HL-60 (cell line): ENCODE measurements around the gene TRAF1.

Experiments
- GABPA ChIP-seq: IDR thresholded peaks from 2 replicates; pipeline ENCODE4 v1.6.1; 2012; ENCODE audit warnings: low read depth
- POLR2AphosphoS5 ChIP-seq: IDR thresholded peaks from 2 replicates; pipeline ENCODE4 v1.6.1; 2012; ENCODE audit warnings: low read depth
- TF ChIP-seq, protein P1 (sequence below): IDR thresholded peaks from one replicate; pipeline ENCODE4 v1.5.1; 2011; ENCODE audit warnings: low read length, control low read depth, inconsistent platforms; ENCODE audit not compliant: insufficient read depth
- TF ChIP-seq, protein P2 (sequence below): IDR thresholded peaks from 2 replicates; pipeline ENCODE4 v1.6.1; 2012; ENCODE audit warnings: low read depth; ENCODE audit not compliant: insufficient replicate concordance

DNA sequence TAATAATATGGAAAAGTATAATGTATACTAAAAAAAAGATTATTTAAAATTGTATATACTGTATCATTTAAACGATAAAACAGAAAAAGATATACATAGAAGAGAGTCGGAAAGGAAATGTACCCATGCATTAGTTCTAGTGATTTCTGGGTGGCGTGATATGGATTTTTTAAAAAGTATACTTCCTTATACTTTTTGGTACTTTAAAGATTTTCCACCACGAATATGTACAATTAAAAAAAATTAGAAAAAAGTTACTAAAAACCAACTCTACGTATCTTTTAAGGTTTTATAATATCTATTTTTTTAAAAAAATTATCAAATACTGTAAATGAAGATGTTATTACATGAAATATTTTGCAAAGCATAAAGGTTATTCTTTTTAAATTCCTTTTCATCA is 61.9 kb downstream of the TRAF1 start:
- TF ChIP-seq, protein P1, sequence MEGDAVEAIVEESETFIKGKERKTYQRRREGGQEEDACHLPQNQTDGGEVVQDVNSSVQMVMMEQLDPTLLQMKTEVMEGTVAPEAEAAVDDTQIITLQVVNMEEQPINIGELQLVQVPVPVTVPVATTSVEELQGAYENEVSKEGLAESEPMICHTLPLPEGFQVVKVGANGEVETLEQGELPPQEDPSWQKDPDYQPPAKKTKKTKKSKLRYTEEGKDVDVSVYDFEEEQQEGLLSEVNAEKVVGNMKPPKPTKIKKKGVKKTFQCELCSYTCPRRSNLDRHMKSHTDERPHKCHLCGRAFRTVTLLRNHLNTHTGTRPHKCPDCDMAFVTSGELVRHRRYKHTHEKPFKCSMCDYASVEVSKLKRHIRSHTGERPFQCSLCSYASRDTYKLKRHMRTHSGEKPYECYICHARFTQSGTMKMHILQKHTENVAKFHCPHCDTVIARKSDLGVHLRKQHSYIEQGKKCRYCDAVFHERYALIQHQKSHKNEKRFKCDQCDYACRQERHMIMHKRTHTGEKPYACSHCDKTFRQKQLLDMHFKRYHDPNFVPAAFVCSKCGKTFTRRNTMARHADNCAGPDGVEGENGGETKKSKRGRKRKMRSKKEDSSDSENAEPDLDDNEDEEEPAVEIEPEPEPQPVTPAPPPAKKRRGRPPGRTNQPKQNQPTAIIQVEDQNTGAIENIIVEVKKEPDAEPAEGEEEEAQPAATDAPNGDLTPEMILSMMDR = no peak
- TF ChIP-seq GABPA (no peak), POLR2AphosphoS5 (no peak)
- TF ChIP-seq, protein P2, sequence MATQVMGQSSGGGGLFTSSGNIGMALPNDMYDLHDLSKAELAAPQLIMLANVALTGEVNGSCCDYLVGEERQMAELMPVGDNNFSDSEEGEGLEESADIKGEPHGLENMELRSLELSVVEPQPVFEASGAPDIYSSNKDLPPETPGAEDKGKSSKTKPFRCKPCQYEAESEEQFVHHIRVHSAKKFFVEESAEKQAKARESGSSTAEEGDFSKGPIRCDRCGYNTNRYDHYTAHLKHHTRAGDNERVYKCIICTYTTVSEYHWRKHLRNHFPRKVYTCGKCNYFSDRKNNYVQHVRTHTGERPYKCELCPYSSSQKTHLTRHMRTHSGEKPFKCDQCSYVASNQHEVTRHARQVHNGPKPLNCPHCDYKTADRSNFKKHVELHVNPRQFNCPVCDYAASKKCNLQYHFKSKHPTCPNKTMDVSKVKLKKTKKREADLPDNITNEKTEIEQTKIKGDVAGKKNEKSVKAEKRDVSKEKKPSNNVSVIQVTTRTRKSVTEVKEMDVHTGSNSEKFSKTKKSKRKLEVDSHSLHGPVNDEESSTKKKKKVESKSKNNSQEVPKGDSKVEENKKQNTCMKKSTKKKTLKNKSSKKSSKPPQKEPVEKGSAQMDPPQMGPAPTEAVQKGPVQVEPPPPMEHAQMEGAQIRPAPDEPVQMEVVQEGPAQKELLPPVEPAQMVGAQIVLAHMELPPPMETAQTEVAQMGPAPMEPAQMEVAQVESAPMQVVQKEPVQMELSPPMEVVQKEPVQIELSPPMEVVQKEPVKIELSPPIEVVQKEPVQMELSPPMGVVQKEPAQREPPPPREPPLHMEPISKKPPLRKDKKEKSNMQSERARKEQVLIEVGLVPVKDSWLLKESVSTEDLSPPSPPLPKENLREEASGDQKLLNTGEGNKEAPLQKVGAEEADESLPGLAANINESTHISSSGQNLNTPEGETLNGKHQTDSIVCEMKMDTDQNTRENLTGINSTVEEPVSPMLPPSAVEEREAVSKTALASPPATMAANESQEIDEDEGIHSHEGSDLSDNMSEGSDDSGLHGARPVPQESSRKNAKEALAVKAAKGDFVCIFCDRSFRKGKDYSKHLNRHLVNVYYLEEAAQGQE = no peak
